Left renal pelvis (tissue), 4 donors: Measurements from ENCODE around the gene GOLT1B. TPM values are rescaled to one million over a fixed set of nuclear protein-coding genes. Genes with fewer than 3 reads are reported as not detected.

ENCODE experiments used
- DNase-seq, 4 donors: peaks; one replicate each; pipeline ENCODE4 v3.0.0-alpha.2; 2013; ENCODE audit warnings: low read depth in 4 of 4, low spot score in 3 of 4
- polyA plus RNA-seq, 4 donors: library from polyadenylated mRNA; unstranded; fragments of 120-200 nt; gene quantifications; one replicate each; pipeline ENCODE4 v1.2.1, GENCODE V29; 2013; ENCODE audit not compliant: insufficient read length in 4 of 4

The GOLT1B gene
- polyA plus RNA-seq, 4 donors: 38.6 to 60.9 (median 48.9) TPM

DNA sequence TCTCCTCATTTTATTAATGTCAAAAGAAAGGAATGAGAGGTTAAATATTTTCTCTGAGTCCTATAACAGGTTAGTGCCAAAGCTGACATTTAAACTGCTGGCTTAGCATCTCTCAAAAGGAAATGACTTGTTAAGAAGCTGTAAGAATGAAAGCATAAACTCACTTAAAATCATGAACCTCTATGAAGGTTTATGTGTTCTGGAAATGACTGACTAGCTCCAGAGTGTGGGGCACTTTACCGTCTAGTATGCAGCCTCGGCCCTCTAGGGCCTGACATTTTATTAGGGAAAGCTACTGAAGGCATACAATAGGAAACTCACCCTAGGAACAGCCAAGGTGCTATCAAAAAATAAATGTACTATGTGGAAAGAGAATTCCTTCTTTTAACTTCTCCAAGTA is 59.6 kb downstream of the GOLT1B start:
- DNase-seq: no peak

DNA sequence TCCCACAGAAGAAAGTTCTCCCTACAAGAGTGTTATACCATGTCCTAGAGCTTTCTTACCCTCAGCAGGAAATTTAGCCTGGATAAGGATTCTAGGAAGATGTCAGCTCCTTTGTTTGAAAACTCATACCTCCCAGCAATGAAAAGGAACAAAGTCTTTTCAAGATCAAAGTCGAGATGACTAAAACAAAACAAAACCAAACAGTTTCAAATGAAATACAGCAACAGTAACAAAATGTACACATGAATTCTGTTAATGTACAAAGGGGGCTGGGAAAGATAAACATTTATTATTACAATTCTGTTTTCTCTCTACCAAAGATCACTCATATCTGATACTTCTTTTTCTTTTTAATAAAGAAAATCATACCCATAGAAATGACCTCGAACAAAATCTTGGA is 61.3 kb downstream of the GOLT1B start:
- no peak for DNase-seq

DNA sequence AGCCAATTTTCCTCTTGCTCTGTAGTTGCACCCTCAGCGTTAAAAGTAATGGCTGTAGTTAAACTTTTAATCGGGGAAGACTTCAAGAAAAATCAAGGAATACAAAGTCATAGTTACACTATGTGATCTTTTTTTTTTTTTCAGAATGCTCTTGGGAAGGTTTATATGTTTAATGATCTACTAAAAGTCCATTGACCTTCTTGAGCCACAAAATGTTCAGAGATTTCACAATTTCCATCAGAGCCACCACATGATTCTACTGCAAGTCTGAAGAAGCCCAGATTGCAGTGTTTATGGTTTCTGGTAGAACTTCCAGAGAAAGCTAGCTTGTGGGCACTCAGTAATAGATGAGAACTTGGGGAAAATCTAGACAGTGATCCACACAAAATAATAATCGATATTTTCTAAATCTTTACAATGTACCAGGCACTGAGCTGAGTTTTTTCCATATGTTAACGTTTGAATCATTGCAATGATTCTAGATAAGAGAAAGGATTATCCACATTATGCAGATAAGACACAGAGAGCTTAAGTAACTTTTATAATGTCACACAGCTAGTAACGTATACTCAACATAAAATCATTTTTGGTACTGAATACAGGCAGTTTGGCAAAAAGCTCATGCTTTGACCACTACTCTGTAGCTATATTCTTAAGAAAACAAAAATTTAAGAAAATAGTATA is 64.8 kb downstream of the GOLT1B start:
- DNase-seq: no peak

DNA sequence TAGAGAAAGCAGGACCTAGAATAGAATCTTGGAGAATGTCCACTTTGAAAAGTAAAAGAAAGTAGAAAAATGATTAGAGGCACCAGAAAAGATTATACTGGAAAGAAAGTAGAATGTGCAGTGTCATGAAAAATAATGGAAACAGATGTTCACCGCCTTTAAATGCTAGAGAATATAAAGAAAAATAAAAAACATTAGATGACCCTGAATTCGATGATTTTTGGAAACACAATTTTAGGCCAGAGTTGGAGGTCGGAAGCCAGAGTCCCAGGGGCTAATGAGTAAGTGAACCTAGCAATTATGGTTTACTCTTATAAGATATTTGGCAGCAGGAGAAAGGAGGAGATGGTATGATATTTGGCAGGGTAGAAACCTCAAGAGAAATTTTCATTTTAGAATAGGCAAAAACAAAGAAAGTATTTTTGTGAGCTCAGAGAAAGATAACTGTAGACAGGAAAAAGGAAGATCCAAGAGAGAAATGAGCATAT is 65.4 kb downstream of the GOLT1B start:
- no peak for DNase-seq

Other genes with a start within 250 kb of the GOLT1B start
- gene SLCO1A2, start 166.9 kb upstream of the GOLT1B start, polyA plus RNA-seq: under 1 TPM in 3 of 4 donors, not detected in 1; 0.03 to 0.60 (median 0.10) TPM
- gene IAPP, start 128.9 kb upstream of the GOLT1B start, polyA plus RNA-seq: not detected
- gene PYROXD1, start 64.1 kb upstream of the GOLT1B start, polyA plus RNA-seq: 10 to 100 TPM; 14.1 to 22.2 (median 20.4) TPM
- gene RECQL, start 154 bp upstream of the GOLT1B start, polyA plus RNA-seq: 10 to 100 TPM; 30.1 to 38.5 (median 34.9) TPM
- gene SPX, start 24.5 kb downstream of the GOLT1B start, polyA plus RNA-seq: 10 to 100 TPM in 3 of 4 donors, under 1 TPM in 1; 0.81 to 22.6 (median 15.3) TPM
- gene GYS2, start 103.1 kb downstream of the GOLT1B start, polyA plus RNA-seq: under 1 TPM in 3 of 4 donors, not detected in 1; 0.10 to 0.32 (median 0.17) TPM
- 1,000 to 10,000 TPM in 3 of 4 donors, 100 to 1,000 TPM in 1; 509 to 1,655 (median 1,413) TPM for gene LDHB, start 156.1 kb downstream of the GOLT1B start, polyA plus RNA-seq